GM04503 (cell line): ENCODE measurements around the gene TNRC6C.

Source experiments
- DNase-seq: peaks from one replicate; pipeline ENCODE4 v3.0.0-alpha.2; 2012; ENCODE audit warnings: low read depth

TNRC6C gene

GRCh38 chr17:78086740-78087139 lies 128.2 kb downstream of the TNRC6C start:
- no peak for DNase-seq

- no peak for DNase-seq
Observed at GRCh38 chr17:78088529-78088928, 130.0 kb downstream of the TNRC6C start.

GRCh38 chr17:78089576-78090281 lies 131.2 kb downstream of the TNRC6C start:
- DNase-seq, result no peak

- DNase-seq, result no peak
Observed at GRCh38 chr17:78092794-78093324, 134.4 kb downstream of the TNRC6C start.

- DNase-seq, result no peak
Observed at GRCh38 chr17:78095035-78095434, 136.5 kb downstream of the TNRC6C start.

- no peak for DNase-seq
Observed at GRCh38 chr17:78096093-78096492, 137.6 kb downstream of the TNRC6C start.

GRCh38 chr17:78101112-78101511 lies 142.6 kb downstream of the TNRC6C start:
- no peak for DNase-seq

- no peak for DNase-seq
Observed at GRCh38 chr17:78101542-78101941, 143.0 kb downstream of the TNRC6C start.

- no peak for DNase-seq
Observed at GRCh38 chr17:78103311-78103710, 144.8 kb downstream of the TNRC6C start.

GRCh38 chr17:78104540-78104941 lies 146.0 kb downstream of the TNRC6C start:
- DNase-seq, result no peak

GRCh38 chr17:78105101-78105500 lies 146.6 kb downstream of the TNRC6C start:
- no peak for DNase-seq

GRCh38 chr17:78105551-78105950 lies 147.0 kb downstream of the TNRC6C start:
- DNase-seq, result no peak

- DNase-seq, result no peak
Observed at GRCh38 chr17:78106211-78106610, 147.7 kb downstream of the TNRC6C start.

- DNase-seq, result no peak
Observed at GRCh38 chr17:78107457-78107856, 149.0 kb downstream of the TNRC6C start.

GRCh38 chr17:78107976-78108725 lies 149.6 kb downstream of the TNRC6C start:
- no peak for DNase-seq

GRCh38 chr17:78108726-78109488 lies 150.4 kb downstream of the TNRC6C start:
- no peak for DNase-seq

GRCh38 chr17:78109489-78109761 lies 150.9 kb downstream of the TNRC6C start:
- DNase-seq, result no peak

- DNase-seq, result no peak
Observed at GRCh38 chr17:78110363-78111015, 152.0 kb downstream of the TNRC6C start.

- no peak for DNase-seq
Observed at GRCh38 chr17:78111016-78111726, 152.7 kb downstream of the TNRC6C start.

- DNase-seq, result no peak
Observed at GRCh38 chr17:78111727-78112517, 153.4 kb downstream of the TNRC6C start.
